NCI-H1417 treated with DMSO at 0.1 percent for 48 hours (cell line): ENCODE results near the gene SLC26A11.
"Not testable (repeated sequence)": the region's sequence is repeated elsewhere in the genome, so short reads cannot be mapped to it uniquely, and the experiment has no call there.

Experiments used
- DNase-seq: peaks from one replicate; lab custom pipeline; 2025; lab: John Stamatoyannopoulos, UW

The SLC26A11 gene

DNA sequence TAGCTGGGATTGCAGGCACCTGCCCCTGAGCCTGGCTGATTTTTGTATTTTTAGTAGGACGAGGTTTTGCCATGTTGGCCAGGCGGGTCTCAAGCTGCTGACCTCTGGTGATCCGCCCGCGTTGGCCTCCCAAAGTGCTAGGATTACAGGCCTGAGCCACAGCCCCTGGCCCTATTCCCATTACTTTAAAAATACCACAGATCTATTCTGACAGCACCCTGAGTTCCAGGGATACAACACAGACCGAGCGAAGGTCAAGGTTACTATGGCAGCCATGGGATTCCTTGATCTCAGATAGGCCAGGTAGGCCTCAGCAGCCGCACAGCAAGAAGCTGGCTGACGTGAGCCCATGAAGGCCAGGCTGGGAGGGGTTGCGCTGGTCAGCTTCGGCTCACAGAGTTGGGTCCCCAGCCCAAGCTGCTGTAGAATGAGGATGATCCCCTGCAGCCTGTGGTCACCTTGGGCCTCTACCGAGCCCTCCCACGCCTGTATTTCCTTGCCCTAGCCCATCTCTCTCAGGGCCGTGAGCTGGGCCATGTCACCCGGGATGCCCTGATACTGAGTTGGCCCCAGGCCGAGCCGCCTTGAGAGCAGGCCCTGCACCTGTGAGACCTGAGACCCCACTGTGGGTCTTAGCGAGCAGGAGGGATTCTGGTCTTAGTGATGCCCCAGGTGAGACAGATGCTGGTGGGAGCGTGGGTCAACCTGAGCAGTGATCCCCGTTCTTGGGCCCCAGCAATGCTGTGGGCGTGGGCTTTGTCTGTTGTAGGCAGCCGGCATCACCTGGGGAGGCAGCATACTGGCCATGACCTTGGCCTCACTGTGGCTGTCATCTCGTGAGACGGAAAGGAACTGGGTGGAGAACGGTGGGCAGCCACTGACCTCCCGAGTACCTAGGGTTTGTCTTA is 23.6 kb downstream of the SLC26A11 start:
- no peak for DNase-seq

DNA sequence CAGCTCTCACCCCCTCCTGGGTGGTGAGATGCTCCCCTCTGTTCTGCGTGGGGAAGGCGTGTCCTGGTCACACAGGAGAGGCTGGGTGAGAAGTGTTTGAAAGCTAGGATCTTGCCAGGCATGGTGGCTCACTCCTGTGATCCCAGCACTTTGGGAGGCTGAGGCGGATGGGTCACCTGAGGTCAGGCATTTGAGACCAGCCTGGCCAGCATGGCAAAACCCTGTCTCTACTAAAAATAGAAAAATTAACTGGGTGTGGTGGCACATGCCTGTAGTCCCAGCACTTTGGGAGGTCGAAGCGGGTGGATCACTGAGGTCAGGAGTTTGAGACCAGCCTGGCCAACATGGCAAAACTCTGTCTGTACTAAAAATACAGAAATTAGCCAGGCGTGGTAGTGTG is 24.2 kb downstream of the SLC26A11 start:
- DNase-seq = not testable (repeated sequence)

DNA sequence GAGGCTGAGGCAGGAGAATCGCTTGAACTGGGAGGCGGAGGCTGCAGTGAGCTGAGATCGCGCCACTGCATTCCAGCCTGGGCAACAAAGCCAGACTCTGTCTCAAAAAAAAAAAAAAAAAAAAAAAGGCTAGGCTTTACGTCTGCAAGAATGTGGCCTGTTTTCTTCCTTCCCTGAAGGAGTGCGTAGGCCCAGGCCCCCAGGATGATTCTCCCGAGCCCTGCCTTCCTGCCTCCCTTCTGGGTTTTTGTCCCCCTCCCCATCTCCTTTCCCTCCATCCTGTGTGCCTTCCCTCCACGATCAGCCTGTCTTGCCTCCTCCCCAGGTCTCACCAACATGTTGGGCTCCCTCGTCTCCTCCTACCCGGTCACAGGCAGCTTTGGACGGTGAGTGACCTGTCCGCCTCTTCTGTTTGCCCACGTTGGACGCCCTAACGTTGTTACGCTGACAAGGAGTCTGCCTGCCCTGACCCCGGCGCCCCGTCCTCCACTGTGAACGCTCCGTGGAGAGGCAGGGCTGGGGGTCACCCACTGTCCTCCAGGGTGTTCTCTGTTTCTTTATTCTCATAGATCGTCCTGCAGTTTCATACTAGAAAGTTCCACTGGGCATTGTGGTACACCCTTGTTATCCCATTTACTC is 24.8 kb downstream of the SLC26A11 start:
- DNase-seq = no peak

DNA sequence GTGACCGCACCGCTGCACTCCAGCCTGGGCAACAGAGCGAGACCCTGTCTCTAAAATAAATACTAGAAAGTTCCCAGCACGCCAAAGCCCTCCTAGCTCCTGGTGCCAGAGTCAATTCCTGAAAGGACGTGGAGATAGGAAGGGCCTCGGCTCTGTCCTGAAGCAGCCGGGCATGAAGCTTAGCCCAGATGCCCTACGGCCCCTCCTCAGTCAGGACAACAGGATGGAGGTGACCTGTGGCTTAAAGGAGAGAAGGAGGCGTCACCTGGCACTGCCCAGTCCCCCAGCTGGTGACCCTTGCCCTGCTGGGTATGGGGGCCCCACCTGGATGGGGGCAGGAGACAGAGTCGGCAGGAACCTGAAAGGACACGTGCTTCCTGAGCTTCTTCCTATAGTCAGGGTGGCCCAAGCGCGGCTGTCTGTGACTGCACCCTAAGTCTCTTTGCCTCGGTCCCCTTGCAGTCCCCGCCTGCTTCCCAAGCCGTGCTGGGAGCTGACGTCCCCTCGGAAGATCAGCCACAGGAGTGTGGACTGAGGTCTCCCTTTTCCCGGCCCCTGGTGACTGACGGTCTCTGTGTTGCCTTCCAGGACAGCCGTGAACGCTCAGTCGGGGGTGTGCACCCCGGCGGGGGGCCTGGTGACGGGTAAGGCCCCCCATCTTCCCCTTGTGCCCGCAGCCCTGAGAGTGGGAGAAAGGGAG is 25.5 kb downstream of the SLC26A11 start:
- no peak for DNase-seq

GRCh38 chr17:80246266-80246681 is 26.0 kb downstream of the SLC26A11 start:
- no peak for DNase-seq

DNA sequence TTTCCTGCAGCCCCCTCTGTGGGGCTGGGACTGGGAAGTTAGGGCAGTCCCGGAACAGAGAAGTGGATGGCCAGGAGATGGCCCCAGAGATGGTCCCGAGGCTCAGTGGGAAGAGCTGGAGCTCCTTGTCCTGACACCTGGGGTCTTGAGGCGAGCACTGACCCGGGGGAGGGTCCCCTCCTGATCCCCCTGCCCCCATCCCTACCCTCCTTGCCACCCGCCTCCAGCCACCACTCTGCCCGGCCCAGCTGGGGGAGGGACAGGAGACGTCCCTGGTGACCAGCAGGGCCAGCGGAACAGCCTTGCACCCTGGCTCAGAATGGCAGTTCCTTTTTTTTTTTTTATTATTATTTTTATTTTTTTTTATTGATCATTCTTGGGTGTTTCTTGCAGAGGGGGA is 26.5 kb downstream of the SLC26A11 start:
- no peak for DNase-seq

DNA sequence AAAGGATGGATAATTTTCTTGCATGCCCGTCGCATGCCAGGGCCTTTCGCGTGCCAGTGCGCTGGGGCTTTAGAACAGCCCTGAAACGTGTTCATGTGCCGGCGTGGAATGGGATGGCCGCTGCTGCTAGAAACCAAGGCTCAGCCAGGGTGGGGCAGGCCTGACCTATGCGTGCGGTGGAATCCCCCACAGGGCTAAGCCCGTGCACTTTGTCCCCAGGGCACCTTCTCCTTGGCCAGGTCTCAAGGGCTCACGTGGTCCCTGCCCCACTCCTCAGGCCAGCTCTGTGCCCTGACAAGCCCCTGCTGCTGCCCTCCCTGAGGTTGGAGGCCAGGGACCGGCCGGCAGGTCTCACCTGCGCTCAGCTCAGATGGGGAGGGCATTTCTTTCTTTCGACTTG is 27.3 kb downstream of the SLC26A11 start:
- DNase-seq = no peak

- no peak for DNase-seq
Measured at GRCh38 chr17:80248001-80248893, 28.0 kb downstream of the SLC26A11 start.

DNA sequence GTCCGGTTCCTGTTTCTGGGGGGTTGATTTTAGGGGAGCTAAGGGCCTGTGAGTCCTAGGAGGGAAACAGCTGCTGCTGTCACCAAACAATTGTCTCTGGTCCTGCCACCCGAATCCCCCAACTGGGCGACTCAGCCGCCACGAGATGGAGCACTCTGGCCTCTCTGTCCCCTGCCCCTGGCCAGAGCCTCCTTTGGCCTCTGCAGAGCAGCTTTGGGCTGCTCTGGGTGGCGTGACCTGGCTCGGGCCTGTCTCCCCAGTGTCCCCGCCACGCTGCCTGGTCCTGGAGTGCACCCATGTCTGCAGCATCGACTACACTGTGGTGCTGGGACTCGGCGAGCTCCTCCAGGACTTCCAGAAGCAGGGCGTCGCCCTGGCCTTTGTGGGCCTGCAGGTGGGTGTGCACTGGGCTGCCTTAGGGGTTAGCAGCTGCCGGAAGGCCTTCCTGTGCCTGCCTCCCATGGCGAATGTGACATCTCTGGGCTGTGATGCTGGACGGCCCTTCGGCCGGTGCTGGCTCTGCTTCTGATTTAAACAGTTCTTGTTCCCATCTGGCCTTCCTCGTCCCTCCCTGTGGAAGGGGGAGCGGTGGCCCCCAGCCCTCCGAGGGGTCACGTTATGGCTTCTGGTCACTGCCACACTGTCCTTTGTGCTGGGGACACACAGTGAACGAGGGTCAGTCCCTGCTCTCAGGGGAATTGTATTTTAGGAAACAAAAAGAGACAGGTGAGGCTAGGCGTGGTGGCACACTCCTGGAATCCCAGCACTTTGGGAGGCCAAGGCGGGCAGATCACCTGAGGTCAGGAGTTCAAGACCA is 28.9 kb downstream of the SLC26A11 start:
- no peak for DNase-seq

DNA sequence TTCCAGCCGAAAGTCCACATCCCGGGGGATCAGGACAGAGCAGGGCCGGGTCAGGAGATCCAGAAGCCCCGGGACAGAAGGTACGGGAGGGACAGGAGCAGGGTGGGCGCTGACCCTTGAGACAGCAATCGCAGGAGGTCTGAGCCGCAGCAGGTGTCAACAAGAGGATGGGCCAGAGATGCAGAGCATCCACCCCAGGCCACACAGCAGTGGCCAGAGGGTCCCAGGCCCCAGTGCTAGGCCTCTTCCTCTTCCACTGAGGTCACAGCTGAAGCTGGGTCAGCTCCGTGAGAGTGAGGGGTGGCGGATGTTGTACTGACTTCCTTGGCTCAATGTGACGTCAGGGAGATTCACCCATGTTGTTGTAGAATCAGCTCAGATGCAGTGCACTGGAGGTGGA is 31.7 kb downstream of the SLC26A11 start:
- DNase-seq = no peak

DNA sequence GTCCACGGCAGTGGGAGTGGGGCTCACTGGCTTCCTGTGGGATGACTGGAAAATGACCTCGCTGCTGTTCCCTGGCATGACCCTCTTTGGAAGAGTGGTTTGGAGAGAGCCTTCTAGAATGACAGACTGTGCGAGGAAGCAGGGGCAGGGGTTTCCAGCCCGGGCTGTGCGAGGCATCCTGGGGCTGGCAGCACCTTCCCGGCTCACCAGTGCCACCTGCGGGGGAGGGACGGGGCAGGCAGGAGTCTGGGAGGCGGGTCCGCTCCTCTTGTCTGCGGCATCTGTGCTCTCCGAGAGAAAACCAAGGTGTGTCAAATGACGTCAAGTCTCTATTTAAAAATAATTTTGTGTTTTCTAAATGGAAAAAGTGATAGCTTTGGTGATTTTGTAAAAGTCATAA is 32.6 kb downstream of the SLC26A11 start:
- DNase-seq = no peak

DNA sequence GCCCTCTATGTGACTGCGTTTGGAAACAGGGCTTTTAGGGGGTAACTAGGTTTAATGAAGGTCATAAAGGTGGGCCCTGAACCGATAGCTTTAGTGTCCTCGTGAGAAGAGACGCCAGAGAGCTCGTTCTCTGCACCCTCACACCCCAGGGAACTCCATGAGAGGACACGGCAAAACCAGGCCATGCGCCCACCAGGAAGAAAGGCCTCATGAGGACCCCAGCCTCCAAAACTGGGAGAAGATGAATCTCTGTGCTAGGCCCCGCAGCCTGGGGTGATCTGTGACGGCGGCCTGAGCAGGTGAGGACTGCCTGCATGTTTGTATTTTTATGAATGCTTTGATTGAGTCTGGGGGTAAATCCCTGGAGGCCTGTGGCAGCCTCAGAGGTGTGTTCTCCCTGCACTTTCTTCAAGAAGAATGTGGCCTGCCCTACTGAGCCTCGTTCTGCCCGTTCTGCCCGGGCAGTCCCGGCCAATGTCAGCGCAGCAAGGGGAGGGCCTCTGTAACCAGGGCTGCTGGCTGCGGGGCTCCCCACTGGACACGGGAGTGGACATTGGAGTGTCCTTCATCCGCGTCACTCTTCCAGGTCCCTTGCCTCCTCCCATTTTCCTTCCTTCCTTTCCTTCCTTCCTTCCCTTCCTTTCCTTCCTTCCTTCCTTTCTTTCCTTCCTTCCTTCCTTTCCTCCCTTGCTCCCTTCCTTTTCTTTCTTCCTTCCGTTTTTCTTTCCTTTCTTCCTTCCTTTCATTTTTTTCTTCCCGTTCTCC is 33.6 kb downstream of the SLC26A11 start:
- DNase-seq = no peak

- DNase-seq = no peak
Measured at GRCh38 chr17:80254396-80255251, 34.4 kb downstream of the SLC26A11 start.

DNA sequence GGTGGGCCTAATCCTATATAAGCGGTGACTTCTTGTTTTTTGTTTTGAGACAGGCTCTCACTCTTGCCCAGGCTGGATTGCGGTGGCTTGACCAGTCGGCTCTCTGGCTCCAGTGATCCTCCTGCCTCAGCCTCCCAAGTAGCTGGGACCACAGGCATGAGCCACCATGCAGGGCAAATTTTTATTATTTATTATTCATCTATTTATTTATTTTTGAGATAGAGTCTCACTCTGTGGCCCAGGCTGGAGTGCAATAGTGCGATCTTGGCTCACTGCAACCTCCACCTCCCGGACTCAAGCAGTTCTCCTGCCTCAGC is 35.8 kb downstream of the SLC26A11 start:
- no peak for DNase-seq

DNA sequence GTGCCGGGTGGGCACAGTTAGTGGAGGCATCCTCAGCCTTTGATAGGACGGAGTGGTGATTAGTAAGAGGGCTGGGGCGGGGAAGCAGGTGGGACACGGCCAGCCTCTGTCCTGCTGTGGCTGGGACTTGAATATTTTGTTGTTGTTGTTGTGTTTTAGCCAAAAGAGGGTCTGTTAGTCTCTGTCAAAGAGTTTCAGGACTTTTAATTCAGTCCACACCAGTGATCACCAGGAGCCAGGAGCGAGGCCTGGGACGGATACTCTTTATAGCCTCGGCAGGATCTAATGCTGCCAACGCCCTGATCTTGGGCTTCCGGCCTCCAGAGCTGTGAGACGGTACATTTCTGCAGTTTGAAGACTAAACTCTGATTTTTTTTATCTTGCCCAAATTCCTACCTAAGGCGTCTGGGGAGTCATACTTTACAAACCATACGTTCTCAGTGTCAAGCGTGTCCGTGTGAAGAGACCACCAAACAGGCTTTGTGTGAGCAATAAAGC is 37.5 kb downstream of the SLC26A11 start:
- DNase-seq = no peak

- not testable (repeated sequence) for DNase-seq
Measured at GRCh38 chr17:80258296-80258695, 38.1 kb downstream of the SLC26A11 start.

DNA sequence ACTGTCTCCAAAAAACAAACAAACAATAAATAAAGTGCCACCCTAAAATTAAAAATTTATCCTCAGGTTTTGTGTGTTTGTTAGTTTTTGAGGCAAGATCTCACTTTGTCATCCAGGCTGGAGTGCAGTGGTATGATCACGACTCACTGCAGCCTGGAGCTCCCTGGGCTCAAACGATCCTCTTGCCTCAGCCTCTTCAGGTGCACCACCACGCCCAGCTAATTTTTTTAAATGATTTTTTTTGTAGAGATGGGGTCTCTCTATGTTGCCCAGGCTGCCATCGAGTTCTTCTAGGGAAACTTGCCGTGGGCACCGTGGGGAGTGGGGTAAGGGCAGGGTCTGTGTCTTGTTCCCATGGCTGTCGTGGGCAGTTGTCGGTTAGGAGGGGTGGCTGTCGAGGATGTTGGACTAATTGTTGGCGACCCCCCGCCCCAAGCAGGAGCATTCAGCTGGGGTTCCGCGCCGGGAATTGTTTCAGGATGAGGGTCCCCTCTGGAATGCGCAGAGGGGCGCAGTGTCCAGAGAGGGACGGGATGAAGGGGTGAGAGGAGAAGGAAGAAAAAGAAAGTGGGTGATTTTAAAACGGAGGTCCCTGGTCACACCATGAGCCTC is 39.3 kb downstream of the SLC26A11 start:
- DNase-seq = no peak

DNA sequence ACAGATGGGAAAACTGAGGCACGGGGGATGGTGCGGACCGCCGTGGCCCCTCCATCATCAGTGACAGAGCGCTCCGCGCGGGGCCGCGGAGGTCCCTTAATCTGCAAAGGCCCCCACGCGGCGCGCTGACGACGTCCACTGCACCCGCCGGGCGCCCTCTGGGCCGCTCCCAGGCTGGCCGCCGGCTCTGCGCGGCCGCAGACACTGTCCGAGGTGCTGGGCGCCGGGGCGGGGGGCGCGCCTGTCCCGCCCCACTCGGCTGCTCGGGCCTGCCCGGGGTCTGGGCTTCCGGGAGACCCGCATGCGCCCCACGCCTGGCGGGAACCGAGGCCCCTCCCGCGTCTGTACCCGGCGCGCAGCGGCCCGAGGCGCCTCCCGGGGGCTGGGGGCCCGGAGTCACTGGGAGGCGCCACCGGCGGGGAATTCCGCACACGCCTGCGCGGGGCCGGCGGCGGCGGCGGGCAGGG is 39.9 kb downstream of the SLC26A11 start:
- DNase-seq = no peak

DNA sequence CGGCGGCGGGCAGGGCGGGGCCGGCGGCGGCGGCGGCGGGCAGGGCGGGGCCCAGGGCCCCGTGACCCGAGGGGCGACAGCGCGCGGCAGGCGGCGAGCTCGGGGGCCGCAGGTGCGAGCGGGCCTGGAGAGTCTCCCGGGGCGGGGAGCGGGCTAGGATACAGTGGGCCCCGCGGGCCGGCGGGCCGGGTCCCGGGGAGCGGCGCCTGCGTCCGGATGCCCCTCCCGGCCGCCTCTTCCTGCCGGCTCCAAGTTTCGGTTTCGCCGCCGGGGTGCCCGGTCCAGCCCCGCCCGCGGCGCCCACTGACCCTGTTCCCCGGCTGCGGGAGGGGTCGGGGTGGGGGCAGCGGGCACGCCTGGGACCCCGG is 40.5 kb downstream of the SLC26A11 start, which contains the start of gene RNF213:
Gene RNF213, plus strand, starts transcription at position 62 of the 368 bp plus-strand sequence. CDS start 2,830 bp downstream, outside the sequence.
- DNase-seq = no peak
